ENCODE results near the gene MS4A10.

The MS4A10 gene

GRCh38 chr11:60765355-60765754 is 19.8 kb upstream of the MS4A10 start:
- DNase-seq (ENCODE audit: low read depth) = no peak

GRCh38 chr11:60766547-60766946 is 18.6 kb upstream of the MS4A10 start:
- no peak for DNase-seq (ENCODE audit: low read depth)

GRCh38 chr11:60767388-60767811 is 17.7 kb upstream of the MS4A10 start:
- DNase-seq (ENCODE audit: low read depth) = no peak

- no peak for DNase-seq (ENCODE audit: low read depth)
These were observed 16.9 kb upstream of the MS4A10 start for GRCh38 chr11:60768202-60768601.

GRCh38 chr11:60769273-60769672 is 15.9 kb upstream of the MS4A10 start:
- DNase-seq (ENCODE audit: low read depth) = no peak

- DNase-seq (ENCODE audit: low read depth) = no peak
These were observed 15.3 kb upstream of the MS4A10 start for GRCh38 chr11:60769811-60770210.

GRCh38 chr11:60771146-60771545 is 14.0 kb upstream of the MS4A10 start:
- no peak for DNase-seq (ENCODE audit: low read depth)

- no peak for DNase-seq (ENCODE audit: low read depth)
These were observed 13.1 kb upstream of the MS4A10 start for GRCh38 chr11:60771879-60772525.

GRCh38 chr11:60772666-60773065 is 12.5 kb upstream of the MS4A10 start:
- no peak for DNase-seq (ENCODE audit: low read depth)

- DNase-seq (ENCODE audit: low read depth) = no peak
These were observed 10.4 kb upstream of the MS4A10 start for GRCh38 chr11:60774726-60775125.

- DNase-seq (ENCODE audit: low read depth) = peak; percentile 64
These were observed 9.6 kb upstream of the MS4A10 start for GRCh38 chr11:60775420-60775961.

GRCh38 chr11:60776167-60776566 is 9.0 kb upstream of the MS4A10 start:
- no peak for DNase-seq (ENCODE audit: low read depth)

- no peak for DNase-seq (ENCODE audit: low read depth)
These were observed 8.0 kb upstream of the MS4A10 start for GRCh38 chr11:60777106-60777505.

- DNase-seq (ENCODE audit: low read depth) = no peak
These were observed 7.6 kb upstream of the MS4A10 start for GRCh38 chr11:60777572-60777971.

- DNase-seq (ENCODE audit: low read depth) = no peak
These were observed 5.1 kb upstream of the MS4A10 start for GRCh38 chr11:60780065-60780464.

- no peak for DNase-seq (ENCODE audit: low read depth)
These were observed 4.4 kb upstream of the MS4A10 start for GRCh38 chr11:60780774-60781173.

GRCh38 chr11:60781286-60781980 is 3.7 kb upstream of the MS4A10 start:
- DNase-seq (ENCODE audit: low read depth) = no peak

GRCh38 chr11:60781981-60782316 is 3.2 kb upstream of the MS4A10 start:
- DNase-seq (ENCODE audit: low read depth) = no peak

GRCh38 chr11:60782393-60783140 is 2.6 kb upstream of the MS4A10 start:
- no peak for DNase-seq (ENCODE audit: low read depth)

- DNase-seq (ENCODE audit: low read depth) = no peak
These were observed 2.0 kb upstream of the MS4A10 start for GRCh38 chr11:60783141-60783484.

- no peak for DNase-seq (ENCODE audit: low read depth)
These were observed 1.2 kb upstream of the MS4A10 start for GRCh38 chr11:60783911-60784310.

GRCh38 chr11:60785806-60786361 is 751 bp downstream of the MS4A10 start:
- DNase-seq (ENCODE audit: low read depth) = no peak

Measured in stimulated activated CD8-positive, alpha-beta memory T cell treated with anti-CD3 and anti-CD28 coated beads, Interleukin-4, amount 100 ng/mL, for 24 hours (primary cell).